HG03159 (cell line): Measurements from ENCODE around the gene ADCYAP1R1.

Experiments used
- ATAC-seq: cut with Tn5 transposase; IDR thresholded peaks from one replicate; pipeline ENCODE4 v1.9.1; 2021; ENCODE audit warnings: mild to moderate bottlenecking, moderate library complexity; ENCODE audit not compliant: unreplicated experiment

Gene ADCYAP1R1

DNA sequence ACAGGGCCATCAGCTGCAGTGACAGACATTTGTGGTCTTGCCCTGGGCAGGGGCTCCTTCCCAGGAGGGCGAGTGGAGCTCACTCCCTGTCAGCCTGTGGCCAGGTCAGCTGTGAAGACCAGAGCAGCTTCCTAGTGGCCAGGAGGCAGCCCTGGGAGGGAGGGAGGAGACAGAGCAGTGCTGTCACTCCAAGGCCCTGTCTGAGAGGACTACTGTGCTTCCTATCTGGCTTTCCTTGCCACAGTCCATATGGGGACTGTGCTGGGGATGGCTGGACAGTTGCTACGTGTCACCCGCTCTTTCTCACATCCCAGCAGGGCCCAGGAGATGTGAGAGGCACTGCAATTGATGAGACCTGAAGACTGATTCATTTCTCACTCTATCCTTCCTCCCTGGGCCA lies 15.2 kb upstream of the ADCYAP1R1 start:
- ATAC-seq = no peak

DNA sequence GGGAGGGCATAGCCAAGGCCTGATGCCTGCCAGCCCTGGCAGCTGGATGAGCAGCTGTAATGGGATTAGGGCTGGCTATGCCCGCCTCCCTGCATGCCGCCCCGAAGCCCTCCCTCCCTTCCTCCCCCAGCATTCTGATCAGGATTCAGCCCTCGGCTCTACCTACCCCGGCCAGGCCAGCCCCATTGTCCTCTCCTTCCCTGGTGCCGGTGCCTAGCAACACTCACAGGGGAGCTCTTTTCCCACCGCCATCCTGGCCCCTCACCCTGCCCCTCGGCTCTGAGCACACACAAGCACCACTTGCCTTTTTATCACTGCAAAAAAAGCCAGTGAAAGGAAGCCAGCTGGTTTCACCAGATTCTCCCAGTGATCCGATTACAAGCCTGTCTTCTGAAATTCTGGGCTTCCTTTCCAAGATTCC lies 9.0 kb upstream of the ADCYAP1R1 start:
- ATAC-seq = no peak

DNA sequence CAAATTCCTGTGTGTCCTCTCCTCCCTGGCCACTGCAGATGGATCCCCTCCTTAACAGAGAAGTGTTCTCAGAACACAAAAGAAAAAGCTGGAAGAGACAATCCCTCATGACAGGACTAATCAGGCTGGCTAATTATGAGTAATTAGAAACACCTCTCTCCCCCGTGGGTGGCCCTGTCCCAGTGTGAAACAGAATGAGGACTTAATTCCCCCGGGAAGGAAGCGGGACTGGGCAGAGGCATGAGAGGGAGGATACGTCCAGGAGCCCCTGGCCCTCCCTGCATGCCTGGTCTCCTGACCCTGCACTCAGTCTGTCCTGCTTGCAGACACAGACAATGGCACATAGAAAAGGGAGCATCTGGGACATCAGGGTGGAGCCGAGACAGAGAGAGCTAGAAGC lies 7.6 kb upstream of the ADCYAP1R1 start:
- no peak for ATAC-seq

DNA sequence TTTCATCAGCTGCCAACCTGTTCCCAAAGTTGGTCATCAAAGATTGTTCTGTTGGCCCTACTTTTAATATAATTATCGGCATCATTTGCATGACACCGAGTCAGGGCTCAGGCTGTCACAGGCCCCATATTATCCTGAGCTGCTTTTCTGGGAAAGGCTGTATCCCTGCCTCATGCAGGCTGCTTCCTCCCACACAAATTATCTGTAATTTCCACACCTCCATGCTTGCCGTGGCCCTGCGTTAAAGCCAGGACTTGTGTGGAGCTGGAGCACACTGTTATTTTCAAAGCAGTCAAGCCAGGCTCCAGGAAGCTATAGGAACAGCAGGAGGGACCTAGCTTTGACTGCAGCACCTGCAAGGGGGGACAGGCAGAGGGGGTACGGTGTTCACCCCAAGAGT lies 5.4 kb upstream of the ADCYAP1R1 start:
- ATAC-seq = no peak

DNA sequence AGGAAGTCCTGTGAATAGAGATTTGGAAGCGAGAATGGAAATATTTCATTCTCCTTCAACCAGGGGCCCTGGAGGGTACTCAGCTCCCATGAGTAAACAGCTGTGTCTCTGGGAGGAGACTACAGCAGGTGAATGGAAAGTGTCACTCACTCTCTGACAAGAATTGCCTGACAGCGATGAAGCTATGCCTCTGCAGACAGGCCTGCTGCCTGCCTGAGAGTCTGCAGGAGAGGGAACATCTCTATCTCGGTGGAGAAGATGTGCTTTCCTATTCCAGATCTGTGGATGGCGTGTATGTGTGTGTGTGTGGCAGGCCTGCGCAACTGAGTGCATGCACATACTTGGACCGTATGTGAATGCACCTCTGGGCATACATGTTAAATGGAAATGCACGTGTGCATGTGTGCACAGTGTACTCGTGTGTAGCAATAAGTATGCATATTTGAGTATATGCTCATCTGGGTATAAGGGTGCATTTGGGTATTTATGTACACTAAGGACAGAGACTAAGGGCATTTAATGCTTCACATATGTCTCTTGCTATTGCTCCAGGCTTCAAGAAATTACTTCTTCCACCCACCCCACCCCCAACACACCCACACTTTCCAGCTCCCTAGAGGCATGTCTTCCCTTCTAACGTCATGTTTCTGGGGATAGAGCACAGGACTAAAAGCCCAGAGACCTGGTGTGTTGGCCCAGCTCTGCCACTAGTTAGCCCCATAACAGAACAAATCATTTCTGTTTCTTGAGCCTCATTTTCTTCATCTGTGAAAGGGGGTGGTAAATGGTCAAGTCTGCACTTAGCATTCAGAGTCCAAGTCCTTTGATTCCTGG lies 4.6 kb upstream of the ADCYAP1R1 start:
- ATAC-seq = no peak

DNA sequence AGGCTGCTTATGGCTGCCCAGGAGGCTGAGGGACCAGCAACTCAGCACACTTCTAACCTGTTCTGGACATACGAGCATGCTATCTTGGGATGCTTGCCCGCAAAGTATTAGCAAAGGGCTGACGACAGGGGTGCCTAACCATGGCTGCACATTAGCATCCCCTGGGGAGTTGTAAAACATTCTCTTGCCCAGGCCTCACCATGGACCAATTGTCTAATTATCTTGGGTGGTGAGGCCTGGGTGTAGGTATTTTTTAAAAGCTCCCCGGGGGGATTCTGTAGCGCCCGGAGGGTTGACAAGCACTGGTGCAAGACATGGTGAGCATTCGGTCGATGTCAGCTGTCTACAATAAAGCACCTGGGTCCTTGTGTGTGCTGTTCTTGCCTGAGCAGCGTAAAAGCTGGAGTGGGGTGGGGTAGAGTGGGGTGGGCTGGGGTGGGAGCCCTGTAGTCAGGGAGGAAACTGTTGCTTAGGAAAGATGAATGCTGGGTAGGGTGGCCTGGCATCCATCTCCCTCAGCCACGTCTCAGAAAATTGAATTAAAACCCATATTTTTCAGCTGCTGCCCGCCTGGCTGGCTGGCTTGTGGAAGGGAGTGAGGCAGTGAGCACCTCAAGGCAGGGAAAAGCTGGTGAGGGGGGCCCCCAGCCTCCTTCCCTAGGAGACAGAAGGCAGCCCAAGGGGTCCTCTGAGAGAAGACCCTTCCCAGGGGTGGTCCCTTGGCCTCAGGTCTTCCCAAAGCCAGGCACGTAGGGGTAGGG lies 2.9 kb upstream of the ADCYAP1R1 start:
- no peak for ATAC-seq

DNA sequence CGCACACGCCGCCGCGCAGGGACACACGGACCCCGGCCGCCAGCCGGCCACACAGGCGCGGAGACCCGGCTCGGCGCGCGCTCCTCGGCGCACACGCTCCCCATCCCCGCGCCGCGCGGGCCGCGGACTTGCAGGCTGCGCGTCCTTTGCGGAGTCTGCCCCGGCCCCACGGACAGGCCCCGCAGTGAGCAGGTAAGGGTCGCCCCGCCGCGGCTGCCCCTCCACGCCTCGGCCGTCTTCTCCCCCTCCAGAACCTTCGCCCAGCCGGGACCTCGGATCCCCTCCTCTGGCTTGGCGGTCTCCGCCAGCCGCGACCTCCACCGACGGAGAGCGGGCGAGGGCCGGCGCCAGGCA lies 356 bp downstream of the ADCYAP1R1 start:
- ATAC-seq = no peak

DNA sequence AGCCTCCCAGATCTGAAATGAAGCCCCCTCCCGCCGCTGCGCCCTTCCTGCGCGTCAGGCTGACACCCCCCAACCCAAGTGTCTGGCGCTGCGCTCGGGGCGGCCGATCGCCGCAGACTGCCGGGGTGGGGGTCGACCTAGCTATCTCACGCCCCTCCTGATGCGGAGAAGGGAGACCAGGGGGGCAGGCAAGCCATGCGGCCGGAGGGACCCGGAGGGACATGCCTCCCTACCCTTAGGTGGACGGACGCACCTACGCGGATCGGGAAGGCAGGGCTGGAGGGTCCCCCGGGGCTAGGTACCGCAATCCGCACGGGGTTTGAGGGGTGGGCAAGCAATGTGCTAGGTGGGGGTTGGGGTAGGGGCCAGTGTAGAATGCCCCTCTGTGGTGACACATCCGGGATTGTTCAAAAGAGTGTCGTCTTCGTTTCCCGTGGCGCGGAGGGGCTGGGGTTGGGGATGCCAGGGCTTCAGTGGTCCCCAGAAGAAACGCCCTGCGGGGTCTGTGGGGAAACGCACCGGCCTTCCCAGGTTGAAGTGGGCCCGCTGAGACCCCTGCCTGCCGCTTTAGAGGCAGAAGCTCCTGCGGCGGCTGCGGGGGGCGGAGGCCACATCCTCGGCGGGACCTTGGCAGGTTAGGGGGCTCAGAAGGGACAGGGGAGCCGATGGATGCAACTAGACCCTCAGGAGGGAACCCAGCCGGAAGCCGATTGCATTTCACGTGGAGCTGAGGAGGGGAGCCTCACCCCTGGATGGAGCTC lies 913 bp downstream of the ADCYAP1R1 start:
- no peak for ATAC-seq

DNA sequence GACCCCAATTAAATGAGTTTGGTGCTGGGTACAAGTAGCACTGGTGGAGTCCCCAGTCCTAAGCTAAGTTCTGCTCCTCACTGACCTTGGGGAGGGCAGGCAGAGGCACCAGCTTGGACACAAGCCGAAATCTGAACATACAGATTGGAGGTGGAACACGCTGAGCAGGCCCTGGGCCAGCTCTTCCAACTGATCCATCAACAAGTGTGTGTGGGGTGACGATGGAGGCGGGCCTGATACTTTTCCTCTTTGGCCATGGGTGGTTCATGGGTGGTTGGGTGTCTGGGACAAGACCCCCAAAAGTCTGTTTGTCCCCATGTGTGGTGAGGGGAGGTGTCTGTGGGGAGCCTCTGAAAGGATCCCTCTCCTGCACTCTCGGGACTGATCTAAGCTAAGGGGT lies 1.9 kb downstream of the ADCYAP1R1 start:
- no peak for ATAC-seq

DNA sequence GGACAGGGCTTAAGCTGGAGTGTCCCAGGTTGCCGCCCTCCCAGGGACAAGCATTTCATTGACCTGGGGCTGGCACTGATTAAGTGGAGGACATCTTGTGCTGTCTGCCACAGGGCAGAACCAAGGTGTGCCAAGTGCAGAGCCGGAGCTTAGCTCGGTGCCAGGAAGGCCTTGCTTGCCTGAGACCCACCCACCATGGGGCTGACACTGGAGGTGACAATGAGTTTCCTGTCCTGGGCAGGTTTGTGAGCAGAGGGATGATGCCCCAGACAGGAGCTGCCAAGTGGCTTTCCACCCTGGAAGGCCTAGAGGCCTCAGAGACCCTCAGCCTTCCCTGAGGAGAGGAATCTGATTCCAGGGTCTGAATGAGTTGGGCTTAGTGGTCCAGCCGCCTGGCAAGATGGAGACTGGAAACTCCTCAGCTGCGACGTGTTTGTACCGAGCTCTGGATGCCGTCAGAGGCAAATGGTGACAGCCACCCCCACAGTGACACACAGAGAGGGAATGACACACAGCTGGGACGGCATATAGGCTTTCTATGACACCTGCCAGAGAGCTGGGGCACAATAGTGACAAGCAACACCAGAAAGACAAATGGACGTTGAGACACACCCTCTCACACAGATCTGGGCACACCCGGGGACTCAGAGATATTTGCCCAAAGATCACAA lies 2.6 kb downstream of the ADCYAP1R1 start:
- no peak for ATAC-seq

DNA sequence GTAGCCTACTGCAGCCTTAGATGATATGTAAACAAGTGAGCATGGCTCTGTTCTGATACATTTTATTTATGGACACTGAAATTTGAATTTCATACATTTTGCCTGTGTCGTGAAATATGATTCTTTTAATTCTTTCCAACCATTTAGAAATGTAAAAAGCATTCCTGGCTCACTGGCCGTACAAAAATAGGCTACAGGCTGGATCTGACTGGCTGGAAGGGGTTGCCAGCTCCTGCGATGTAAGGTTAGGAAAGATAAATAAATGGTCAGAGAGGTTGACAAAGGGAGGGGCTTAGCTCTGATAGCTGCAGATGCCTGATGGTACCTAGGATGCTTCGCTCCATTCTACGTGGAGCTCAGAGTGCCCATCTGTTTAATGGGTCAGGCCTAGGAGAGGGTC lies 3.4 kb downstream of the ADCYAP1R1 start:
- ATAC-seq = no peak

DNA sequence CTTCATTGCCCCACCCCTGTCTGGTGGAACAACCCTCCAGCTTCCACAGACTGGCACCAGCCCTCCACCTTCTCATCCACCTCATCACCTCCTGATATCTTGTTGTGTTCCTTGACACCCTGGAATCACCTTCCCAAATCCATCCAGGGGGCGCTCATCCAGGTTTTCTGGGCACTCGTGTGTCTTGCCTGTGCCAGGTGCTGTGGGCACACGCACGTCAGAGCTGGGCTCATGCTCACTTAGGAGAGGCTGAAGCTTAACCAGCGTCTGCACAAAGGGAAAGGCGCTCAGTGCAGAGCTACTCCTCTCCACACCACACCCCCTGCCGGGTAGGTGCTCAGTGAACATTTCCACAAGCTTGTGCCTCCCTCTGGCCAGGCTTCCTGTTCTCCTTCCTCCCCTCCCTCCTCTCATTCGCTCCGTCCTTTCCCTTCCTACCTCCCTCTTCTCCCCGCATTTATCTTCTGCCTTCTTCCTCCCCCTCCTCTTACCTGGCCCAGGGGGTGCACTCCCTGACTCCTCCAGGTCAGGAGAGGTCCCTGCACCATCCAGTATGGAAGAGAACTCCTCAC lies 4.8 kb downstream of the ADCYAP1R1 start:
- ATAC-seq = no peak

DNA sequence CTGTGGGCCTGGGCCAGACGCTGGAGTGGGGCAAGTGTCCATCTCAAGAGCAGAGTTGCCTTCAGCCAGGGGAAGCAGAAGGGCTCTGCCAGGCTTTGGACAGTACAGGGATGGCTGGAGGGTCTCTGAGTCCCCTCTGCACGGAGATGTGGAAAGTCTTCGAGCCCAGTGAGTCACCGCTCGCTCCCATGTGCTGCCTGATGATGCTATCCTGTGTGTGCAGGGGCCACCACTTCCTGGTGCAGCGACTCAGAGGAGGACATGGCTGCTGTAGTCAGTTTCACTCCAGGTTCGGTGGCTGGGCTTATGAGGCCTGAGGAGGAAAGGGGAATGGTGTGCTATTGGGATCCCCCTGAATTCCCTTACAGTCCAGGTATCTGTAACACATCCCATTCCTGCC lies 6.0 kb downstream of the ADCYAP1R1 start:
- no peak for ATAC-seq

DNA sequence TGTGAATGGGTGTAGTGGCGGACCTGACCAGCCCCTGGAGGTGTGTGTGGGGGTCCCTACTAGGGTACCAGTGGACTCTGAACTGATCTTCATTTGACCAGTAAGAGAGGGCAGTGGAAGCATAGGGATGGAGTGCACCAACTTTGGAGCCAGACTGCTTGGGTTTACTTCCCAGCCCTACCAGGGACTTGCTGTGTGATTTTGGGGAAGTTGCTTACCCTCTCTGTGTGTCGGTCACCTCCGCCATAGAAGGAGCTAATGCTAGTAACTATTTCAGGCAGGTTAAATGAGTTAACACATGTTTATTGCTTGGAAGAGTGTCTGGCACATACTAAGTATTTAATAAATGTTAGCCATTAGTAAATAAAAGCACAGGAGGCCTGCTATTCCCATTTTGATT lies 6.6 kb downstream of the ADCYAP1R1 start:
- ATAC-seq = no peak

DNA sequence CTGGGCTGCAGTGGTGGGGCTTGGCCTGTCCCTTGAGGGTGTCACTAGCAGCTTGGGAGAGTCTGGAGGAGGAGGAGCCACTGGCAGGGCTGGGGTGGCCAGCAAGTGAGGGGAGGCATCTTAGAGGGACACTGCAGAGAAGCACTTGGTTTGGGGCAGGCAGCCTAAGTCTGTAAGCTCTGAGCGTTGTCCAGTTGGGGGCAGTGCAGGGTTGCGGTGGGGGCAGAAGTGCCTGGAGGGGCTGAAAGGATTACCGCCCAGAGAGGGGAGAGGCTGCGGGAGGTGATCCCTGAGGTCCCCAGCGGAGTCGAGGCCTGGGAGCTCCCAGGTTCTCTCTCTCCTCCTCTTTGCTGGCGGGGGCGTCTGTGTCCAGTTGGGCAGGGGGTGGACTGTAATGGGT lies 7.4 kb downstream of the ADCYAP1R1 start:
- no peak for ATAC-seq

DNA sequence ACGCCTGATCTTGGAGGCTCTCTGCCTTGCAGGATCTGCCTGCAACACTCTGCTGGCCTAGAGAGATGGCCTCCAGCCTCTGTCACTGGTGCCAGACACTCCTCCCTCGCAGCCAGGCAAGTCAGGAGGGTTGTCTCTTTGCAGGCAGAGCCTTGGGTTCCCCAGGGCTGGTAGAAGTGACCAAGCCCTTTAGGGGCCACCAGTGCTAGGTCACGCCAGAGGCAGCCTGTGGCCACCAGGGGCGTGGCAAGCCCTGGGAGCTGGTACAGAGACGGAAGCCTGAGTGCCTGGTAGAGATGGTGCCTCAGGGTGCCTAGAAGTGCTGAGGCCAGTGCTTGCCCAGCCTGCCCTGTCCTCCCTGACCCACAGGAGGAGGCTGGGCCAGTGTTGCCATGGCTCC lies 9.1 kb downstream of the ADCYAP1R1 start:
- ATAC-seq = no peak

DNA sequence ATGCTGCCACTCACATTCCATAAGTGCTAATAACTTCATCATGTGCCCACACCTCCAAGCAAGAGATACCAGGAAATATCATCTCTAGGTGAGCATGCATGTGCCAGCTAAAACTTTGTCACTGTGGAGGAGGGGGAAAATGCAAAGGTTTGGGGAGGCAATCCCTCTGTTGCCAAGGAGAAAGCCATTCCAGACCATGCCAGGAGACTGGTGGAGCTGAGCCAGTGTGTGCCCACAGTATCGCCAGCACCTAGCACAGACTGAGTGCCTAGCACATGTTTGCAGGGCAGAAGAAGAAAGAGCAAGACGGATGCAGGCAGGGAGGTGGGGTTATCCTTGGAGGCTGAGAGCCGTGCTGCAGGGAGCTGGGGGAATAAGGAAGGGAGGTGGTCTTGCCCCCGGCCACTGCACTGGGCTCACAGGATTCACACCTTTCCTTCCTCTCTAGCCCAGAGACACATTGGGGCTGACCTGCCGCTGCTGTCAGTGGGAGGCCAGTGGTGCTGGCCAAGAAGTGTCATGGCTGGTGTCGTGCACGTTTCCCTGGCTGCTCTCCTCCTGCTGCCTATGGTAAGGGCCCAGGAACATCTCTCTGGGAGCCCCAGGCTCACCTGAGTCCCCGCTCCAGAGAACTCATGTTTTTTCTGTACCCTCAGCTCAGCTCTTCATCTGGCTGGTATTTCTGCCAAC lies 10.8 kb downstream of the ADCYAP1R1 start:
- ATAC-seq = no peak

DNA sequence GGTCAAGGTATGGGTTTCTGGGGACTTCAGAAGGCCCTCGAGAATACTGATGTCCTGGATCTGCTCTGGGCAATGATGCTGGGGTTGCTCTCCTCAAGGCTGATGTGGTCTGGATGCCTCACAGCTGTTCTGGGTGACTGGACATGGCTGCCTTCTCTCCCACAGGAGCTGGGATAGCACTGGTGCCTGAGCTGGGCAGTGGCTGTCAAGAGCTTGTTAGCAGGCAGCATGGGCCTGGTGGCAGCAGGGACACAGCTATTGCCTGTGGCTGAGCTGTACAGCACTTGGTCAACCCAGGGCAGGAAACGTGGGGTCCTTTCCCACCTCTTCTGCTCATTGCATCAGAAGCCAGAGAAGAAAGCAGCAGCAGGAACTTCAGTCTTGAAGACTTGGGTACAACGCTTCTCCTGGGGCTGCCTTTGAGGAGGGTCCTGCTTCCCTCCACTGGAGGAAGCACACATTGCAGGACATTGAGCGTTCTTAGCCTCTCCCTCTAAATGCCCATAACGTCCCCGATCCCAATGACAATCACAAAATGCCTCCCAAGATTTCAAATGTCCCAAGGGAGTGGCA lies 13.0 kb downstream of the ADCYAP1R1 start:
- no peak for ATAC-seq

DNA sequence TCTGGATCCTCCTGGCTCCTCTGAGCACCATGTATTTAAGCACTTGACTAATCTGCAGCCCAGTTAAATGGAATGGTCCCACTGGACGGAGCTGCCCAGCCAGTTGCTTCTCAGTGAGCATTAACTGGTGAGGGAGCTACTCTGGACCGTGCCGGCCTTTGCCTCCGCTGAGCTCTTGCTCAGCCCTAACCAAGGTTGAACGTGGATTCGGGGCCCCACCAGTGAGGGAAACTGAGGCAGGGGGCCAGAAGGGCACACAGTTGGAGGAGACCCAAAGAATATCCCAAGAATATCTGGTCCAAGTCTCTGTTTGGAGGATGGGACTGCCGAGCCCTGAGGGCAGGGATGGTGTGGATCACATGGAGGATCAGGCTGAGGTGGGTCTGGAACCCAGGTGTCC lies 13.7 kb downstream of the ADCYAP1R1 start:
- no peak for ATAC-seq
